Stimulated activated CD4-positive, alpha-beta T cell treated with anti-CD3 and anti-CD28 coated beads, TNF-alpha, amount 100 ng/mL, for 1 hour (primary cell): ENCODE measurements around the gene ARHGAP24.

Experiments used
- DNase-seq, 3 donors: peaks; one replicate each; pipeline ENCODE4 v3.0.0-alpha.2; 2020; ENCODE audit warnings: low read depth in 3 of 3, low spot score in 1 of 3

ARHGAP24 gene

GRCh38 chr4:86043755-86044592 lies 569.0 kb downstream of the ARHGAP24 start:
- no peak for DNase-seq

GRCh38 chr4:86044593-86044985 lies 569.6 kb downstream of the ARHGAP24 start:
- DNase-seq, result no peak

DNA sequence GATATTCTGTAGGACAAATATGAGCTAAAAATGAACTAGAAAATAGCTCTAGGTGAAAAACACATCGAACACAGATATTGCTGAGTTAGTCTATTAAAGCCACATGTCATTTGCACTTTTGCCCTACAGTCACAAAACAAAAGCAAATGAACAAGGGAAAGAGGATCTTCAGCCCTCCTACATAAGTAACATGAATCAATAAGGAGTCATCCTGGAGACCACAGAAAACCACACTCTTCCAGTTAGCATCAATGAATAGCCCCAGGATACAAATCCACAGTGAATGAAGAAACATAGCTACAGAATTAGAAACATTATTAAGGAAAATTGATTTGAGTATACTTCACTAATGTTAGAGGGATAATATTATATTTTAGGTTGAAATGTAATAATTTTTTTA lies 573.5 kb downstream of the ARHGAP24 start:
- DNase-seq, result no peak

GRCh38 chr4:86050496-86050895 lies 575.5 kb downstream of the ARHGAP24 start:
- no peak for DNase-seq
